ENCODE data around the gene USH1G.

- TF ChIP-seq CTCF (IDR thresholded peaks at IDR 0.05; ENCODE audit: low read length) (no peak), EZH2phosphoT487 (IDR thresholded peaks at IDR 0.05; ENCODE audit: low read length) (no peak), EZH2 (optimal IDR thresholded peaks at IDR 0.05; ENCODE audit: low read depth, low read length) (no peak)
These were observed 41.2 kb upstream of the USH1G start for GRCh38 chr17:74964246-74964761.

Measured in MM.1S (cell line).